NCI-H2196 (cell line): ENCODE measurements around the gene RAB40C.
A peak's percentile ranks its signal among the peaks of the same experiment; 100 is the strongest.

ENCODE experiments used
- DNase-seq: peaks from one replicate; lab custom pipeline; 2025; ENCODE audit not compliant: unreplicated experiment; lab: John Stamatoyannopoulos, UW

The RAB40C gene

DNA sequence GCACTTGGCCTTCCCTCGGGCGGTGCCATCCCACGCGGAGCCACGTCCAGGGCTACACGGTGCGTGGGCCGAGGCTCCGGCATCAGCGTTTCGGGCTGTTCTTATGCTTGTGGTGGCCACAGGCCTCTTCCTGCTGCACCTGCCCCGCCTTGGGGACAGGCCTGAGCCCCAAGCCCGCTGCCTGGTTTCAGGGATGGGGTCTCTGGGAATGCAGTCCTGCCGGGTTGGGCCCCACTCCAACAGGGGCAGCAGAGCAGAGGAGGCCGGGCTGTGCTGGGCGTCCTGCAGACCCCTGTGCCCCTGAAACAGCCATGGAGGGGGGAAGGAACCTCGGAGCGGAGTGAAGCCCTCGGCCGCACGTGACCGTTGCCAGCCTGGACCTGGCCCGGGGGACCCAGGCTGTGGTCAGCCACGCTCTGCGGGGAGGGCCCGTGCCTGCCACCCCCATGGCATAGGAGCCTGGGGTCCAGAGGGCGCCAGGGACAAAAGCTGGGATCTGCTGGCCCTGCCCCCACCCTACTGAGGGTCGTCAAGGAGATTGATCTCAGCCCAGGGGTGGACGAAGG, 40.5 kb downstream of the RAB40C start:
- DNase-seq, result no peak

- no peak for DNase-seq
Observed at GRCh38 chr16:630815-631405, 41.0 kb downstream of the RAB40C start, which contains the start of gene WFIKKN1. TSS of gene WFIKKN1 (plus strand) at chr16:630985. CDS start at chr16:631254, 269 bp downstream.

DNA sequence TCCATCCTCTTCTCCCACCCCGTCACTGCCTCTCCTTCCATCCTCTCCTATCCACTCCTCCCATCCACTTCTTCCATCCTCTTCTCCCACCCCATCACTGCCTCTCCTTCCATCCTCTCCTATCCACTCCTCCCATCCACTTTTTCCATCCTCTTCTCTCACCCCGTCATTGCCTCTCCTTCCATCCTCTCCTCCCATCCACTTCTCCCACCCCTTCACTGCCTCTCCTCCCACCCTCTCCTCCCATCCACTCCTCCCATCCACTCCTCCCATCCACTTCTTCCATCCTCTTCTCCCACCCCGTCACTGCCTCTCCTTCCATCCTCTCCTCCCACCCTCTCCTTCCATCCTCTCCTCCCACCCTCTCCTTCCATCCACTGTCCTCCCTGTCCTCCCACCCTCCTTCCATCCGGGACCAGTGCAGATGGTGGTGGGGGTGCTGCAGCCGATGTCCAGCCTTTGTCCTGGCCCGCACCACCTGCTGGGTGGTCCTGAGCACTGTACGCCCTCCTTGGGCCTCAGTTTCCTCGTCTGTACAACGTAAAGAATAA, 42.0 kb downstream of the RAB40C start:
- DNase-seq, result no peak

DNA sequence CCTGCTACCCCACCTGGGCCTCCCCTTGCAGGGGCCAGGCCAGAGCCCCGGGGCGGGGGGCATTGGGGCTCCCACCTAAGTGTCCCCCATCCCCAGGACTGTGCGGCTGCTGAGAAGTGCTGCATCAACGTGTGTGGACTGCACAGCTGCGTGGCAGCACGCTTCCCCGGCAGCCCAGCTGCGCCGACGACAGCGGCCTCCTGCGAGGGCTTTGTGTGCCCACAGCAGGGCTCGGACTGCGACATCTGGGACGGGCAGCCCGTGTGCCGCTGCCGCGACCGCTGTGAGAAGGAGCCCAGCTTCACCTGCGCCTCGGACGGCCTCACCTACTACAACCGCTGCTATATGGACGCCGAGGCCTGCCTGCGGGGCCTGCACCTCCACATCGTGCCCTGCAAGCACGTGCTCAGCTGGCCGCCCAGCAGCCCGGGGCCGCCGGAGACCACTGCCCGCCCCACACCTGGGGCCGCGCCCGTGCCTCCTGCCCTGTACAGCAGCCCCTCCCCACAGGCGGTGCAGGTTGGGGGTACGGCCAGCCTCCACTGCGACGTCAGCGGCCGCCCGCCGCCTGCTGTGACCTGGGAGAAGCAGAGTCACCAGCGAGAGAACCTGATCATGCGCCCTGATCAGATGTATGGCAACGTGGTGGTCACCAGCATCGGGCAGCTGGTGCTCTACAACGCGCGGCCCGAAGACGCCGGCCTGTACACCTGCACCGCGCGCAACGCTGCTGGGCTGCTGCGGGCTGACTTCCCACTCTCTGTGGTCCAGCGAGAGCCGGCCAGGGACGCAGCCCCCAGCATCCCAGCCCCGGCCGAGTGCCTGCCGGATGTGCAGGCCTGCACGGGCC, 42.8 kb downstream of the RAB40C start:
- DNase-seq, result no peak

- no peak for DNase-seq
Observed at GRCh38 chr16:633336-634050, 43.6 kb downstream of the RAB40C start.

GRCh38 chr16:634051-634670, 44.3 kb downstream of the RAB40C start:
- DNase-seq, result no peak

GRCh38 chr16:634996-635395, 45.1 kb downstream of the RAB40C start:
- DNase-seq, result no peak

DNA sequence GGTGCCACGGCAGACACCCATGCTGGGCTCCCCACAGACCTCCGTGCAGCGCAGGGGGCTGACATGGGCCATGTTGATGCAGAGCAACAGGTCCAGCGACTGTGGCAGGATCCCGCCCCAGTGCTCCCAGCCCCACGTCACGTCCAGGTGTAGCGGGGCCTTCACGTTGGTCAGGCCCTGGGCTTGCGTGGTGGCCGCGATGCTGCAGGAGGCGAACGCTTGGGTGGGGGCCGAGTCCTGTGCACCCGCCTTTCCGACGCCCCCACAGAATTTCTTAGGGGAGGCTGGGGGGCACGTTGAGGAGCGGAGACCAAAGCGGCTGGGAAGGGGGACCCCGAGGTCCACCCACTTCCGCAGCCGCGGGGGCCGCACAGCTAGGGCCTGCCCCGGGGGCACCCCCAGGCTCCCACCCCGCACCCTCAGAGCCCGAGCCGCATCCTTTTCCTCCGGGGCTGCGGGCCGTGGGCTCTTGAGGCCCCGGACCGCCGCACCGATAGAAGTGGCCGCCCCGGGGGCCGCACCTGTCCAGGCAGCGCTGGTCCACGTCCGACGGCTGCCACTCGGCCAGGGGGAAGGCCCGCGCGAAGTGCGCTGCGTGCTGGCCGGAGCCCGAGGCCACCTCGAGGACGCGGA, 45.8 kb downstream of the RAB40C start:
- DNase-seq, result no peak

DNA sequence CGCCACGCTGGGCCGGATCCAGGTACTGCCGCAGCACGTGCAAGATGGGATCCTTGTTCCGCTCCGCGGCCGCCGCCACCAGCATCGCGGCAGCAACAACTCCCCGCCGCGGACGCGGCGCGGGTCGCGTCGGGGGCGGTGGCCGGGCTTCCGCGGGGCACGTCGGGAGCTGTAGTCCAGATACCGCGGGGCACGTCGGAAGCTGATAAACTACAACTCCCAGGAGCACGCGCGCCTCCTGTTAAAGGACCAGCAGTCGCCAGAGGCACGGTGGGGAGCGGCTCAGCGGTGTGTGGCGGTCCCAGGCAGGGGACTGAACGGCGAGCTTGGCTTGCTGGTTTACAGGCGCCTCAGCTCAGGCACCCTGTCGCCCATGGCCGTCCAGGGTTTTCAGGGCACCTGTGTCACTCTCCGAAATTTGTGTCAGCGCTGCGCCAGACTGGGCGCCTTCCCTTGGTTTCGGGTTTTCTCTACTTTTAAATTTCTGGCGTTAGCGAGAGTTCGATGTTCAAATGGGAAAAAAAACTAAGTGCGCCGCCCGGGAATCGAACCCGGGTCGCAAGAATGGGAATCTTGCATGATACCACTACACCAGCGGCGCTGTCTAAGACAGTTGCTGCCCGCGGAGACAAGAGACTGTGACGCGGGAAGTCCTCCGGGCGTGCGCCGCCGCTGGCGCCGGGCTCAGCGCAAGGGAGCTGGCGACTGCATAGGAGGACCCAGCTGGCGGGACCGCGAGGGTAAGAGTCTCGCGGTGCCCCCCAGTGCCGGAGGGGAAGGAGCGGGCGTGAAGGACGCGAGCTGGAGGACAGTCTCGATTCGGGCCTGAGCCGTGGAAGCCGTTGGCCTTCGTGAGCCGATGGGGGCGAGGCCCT, 46.6 kb downstream of the RAB40C start, which contains the start of gene METTL26:
Gene METTL26, minus strand, starts transcription at position 100 of the 875 bp plus-strand sequence. Its CDS starts 15 bp downstream, at position 85.
- peak; percentile 94 for DNase-seq

DNA sequence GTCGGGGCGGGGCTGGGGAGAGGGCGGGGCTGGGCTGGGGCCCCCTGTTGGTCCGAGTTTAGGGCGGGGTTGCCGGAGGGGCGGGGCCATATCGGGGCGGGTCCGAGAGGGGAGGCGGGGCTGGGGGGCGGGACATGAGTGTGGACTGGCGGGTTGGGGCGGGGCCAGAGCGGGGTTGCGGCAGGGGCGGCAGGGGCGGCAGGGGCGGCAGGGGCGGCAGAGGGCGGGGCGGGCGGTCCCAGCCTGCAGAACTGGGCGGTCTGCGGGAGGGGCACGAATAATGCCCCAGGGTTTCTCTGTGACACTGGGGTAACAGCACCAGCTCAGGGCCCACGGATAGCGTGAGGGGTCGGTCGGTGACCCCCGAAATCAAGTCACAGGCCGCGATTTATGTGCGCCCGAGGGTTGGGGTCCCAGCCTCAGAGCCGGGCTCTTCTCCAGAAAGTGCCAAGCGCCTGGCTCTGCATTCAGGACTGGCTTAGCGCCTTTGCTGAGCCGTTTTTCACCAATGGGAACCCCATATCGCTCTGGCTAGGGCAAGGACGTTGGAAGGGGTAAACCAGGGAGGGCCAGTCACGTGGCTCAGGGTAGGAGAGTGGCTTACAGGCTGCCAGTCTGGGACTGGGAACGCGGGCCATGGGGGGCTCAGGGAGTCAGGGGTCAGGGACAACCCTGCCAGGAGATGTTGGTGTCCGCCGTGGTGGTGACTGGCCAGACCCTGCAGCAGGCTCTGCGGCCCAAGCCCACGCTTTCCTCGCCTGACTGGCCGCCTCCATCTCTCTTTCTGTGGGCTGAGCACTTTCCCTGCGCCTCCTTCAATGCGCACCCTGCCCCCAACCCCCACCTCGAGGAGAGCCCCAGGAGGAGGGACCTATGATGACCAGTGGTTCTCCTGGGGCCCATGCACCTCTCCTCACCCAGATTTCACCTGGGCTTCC, 47.5 kb downstream of the RAB40C start:
- peak; percentile 88 for DNase-seq

- DNase-seq, result no peak
Observed at GRCh38 chr16:638034-638543, 48.2 kb downstream of the RAB40C start.

DNA sequence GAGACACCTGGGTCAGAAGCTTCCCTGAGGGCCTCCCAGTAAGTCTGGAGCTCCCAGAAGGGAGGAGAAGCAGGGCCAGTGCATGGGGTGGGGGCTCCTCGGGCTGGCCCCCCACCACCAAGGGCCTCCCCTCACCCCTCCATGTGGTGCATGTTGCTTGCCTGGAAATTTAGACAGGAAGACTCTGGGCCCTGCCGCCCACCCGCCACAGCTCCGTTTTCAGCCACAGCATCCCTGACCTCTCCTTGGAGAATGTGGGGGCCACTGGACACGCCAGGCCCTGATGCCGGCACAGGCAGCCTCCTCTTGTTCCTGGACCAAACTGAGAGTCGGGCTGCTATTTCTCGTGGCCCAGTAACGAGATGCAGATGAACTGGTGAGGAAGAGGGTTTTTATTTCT, 49.0 kb downstream of the RAB40C start:
- DNase-seq, result no peak

DNA sequence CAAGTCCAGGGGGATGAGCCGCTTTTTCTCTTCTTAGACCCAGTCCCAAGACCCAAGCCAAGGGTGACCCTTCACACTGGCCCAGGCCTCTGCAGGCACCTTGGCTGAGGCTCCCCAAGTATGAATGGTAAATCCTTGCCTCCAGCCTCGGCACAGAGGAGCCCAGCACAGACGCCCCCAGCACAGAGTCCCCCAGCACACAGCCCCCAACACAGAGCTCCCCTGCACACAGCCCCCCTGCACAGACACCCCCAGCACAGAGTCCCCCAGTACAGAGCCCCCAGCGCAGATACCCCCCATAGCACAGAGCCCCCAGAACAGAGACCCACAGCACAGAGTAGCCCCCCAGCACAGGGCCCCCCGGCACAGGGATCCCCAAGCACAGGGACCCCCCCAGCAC, 50.7 kb downstream of the RAB40C start:
- DNase-seq, result no peak

- DNase-seq, result peak; percentile 88
Observed at GRCh38 chr16:641326-642188, 51.7 kb downstream of the RAB40C start, which contains the start of gene MCRIP2. TSS of gene MCRIP2 (plus strand) at chr16:641828. CDS start at chr16:641992, 164 bp downstream.

DNA sequence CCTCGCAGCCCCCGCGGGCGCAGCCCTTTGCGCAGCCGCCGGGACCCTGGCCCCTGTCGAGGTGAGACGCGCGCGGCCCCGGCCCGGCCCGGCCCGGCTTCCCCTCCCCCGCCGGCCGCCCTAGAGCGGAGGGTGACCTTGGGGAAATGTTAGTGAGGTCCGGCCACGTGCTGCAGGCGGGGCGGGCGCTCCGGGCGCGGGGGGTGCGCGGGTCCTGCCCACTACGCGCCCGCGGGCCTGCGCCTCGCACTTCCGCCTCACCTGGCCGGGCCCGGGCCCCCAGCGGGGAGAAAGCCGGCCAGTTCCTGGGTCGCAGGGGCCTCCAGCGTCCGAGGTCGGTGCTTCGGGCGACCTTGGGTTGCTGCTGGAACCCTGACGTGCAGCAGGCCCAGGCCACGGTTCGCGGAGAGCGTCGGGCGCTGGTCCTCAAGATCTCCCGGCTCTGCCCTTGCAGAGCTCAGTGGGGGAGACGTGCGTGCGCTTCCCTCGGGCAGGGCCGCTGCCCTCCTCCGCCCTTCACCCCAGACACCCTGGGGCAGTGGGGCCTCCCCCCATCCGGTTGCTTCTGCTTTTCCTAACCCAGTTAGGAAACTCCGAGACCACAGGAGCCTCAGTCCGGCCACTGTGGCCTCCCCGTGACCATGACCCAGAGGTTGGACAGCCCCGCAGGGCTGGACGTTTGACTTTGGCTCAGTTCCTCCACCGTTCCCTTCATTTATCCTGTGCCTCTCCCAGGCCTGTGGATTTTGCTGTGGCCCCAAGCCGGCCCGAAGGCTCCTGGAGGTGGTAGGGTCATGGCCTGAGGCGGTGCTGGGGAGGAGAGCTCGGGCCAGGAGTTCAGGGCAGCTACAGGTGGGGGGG, 52.6 kb downstream of the RAB40C start:
- peak; percentile 57 for DNase-seq

- no peak for DNase-seq
Observed at GRCh38 chr16:643050-643368, 53.1 kb downstream of the RAB40C start.
